Thyroid gland (tissue), 4 donors: ENCODE data around the gene TDRD1. TPM values are rescaled to one million over a fixed set of nuclear protein-coding genes. Genes with fewer than 3 reads are reported as not detected.

Experiments used
- DNase-seq, 2 donors: peaks; one replicate each; pipeline ENCODE4 v3.0.0-alpha.2; 2019
- H3K27ac ChIP-seq, 3 donors: fragments of 200-600 bp; sonication (generic); 1 replicate in 2 of 3; 2 replicates in 1 of 3; pipeline ENCODE4 v1.5.1; 2016 to 2019; ENCODE audit warnings: mild to moderate bottlenecking in 1 of 3, moderate library complexity in 1 of 3
- H3K27me3 ChIP-seq: fragments of 200-600 bp; sonication (generic); one replicate; pipeline ENCODE4 v1.5.1; 2019
- H3K36me3 ChIP-seq, 2 donors: fragments of 200-600 bp; sonication (generic); one replicate each; pipeline ENCODE4 v1.5.1; 2016 to 2019
- H3K4me1 ChIP-seq, 2 donors: fragments of 200-600 bp; sonication (generic); one replicate each; pipeline ENCODE4 v1.5.1; 2017 to 2019
- H3K4me3 ChIP-seq, 3 donors: fragments of 200-600 bp; sonication (generic); replicated peaks in 1 of 3; 1 replicate in 2 of 3; 2 replicates in 1 of 3; pipeline ENCODE4 v1.5.1; 2016; ENCODE audit warnings: mild to moderate bottlenecking in 1 of 3
- H3K9me3 ChIP-seq: fragments of 200-600 bp; sonication (generic); one replicate; pipeline ENCODE4 v1.5.1; 2017
- CTCF ChIP-seq, 6 experiments: fragments of 200-600 bp in 3 of 6; fragments of 450-650 bp in 3 of 6; sonication (generic) in 3 of 6; IDR thresholded peaks; one replicate each; pipeline ENCODE4 v1.5.1; 2016 to 2019; ENCODE audit warnings: antibody characterized with exemption in 6 of 6, mild to moderate bottlenecking in 2 of 6, inconsistent platforms in 1 of 6, moderate library complexity in 1 of 6
- POLR2A ChIP-seq, 2 donors: fragments of 450-650 bp; IDR thresholded peaks; one replicate each; pipeline ENCODE4 v1.6.1; 2017; ENCODE audit warnings: antibody characterized with exemption in 2 of 2, mild to moderate bottlenecking in 2 of 2, moderate library complexity in 1 of 2
- WGBS, 2 donors: methylation state at CpG; one replicate each; pipeline ENCODE4 v1.1.5; 2017; 5-methylcytosine and 5-hydroxymethylcytosine counted together
- intact Hi-C: fragments of 100-400 bp; cut with DNase I; formaldehyde crosslinking; loops from one replicate; pipeline ENCODE4 v1.15.1; 2023
- total RNA-seq, 4 donors: library from RNA; depleted of rRNA; stranded (reverse); fragments of >200 nt; gene quantifications; one replicate each; pipeline ENCODE4 v1.2.3, GENCODE V29; 2016

Gene TDRD1
- total RNA-seq, 4 donors from 2014 or later: 0.22 to 0.67 TPM; not detected in 2

GRCh38 chr10:114259824-114260223 lies 80.7 kb downstream of the TDRD1 start:
- intact Hi-C loops: no loop called here
- Histone ChIP-seq H3K4me3 (no peak overlapping the region), H3K4me1 (peaks cover 10 to 13% of the 10 kb centered on the region in 2 donors), H3K27me3 (no peaks in the 10 kb centered on the region), H3K36me3 (no peaks in the 10 kb centered on the region), H3K9me3 (no peaks in the 10 kb centered on the region), H3K27ac (no peak overlapping the region)
- no peak for TF ChIP-seq CTCF (IDR thresholded peaks at IDR 0.05)
- no peak for TF ChIP-seq POLR2A (IDR thresholded peaks at IDR 0.05)
- DNase-seq: no peak
- 86% methylated on average over 10 of the region's 10 CpGs for WGBS, 2 donors

GRCh38 chr10:114260366-114260765 lies 81.2 kb downstream of the TDRD1 start:
- TF ChIP-seq CTCF (IDR thresholded peaks at IDR 0.05) (no peak), POLR2A (IDR thresholded peaks at IDR 0.05) (no peak)
- Histone ChIP-seq H3K27me3 (no peaks in the 10 kb centered on the region), H3K4me1 (peaks cover 10 to 15% of the 10 kb centered on the region in 2 donors), H3K27ac (no peak overlapping the region), H3K9me3 (no peaks in the 10 kb centered on the region), H3K4me3 (no peak overlapping the region), H3K36me3 (no peaks in the 10 kb centered on the region)
- intact Hi-C loops: no loop called here
- no peak for DNase-seq
- 89 to 100% methylated on average over 1 to 5 of the region's 5 CpGs for WGBS, 2 donors

- no peak for DNase-seq
- no peak for TF ChIP-seq CTCF (IDR thresholded peaks at IDR 0.05)
- Histone ChIP-seq H3K27me3 (no peaks in the 10 kb centered on the region), H3K36me3 (no peaks in the 10 kb centered on the region), H3K4me1 (peaks cover 10 to 18% of the 10 kb centered on the region in 2 donors), H3K9me3 (no peaks in the 10 kb centered on the region), H3K4me3 (no peak overlapping the region), H3K27ac (peak overlapping the region in 1 of 3 donors; percentile 30)
- intact Hi-C loops: no loop called here
- 57 to 59% methylated on average over 2 of the region's 2 CpGs for WGBS, 2 donors
These were observed 81.9 kb downstream of the TDRD1 start for GRCh38 chr10:114261076-114261475.

- no peak for DNase-seq
- H3K27ac ChIP-seq: no peak overlapping the region
- no peaks in the 10 kb centered on the region for H3K36me3 ChIP-seq
- 84 to 91% methylated on average over 4 of the region's 4 CpGs for WGBS, 2 donors
- H3K9me3 ChIP-seq: no peaks in the 10 kb centered on the region
- no peak overlapping the region for H3K4me3 ChIP-seq
- no peak for TF ChIP-seq CTCF (IDR thresholded peaks at IDR 0.05)
- no peak for TF ChIP-seq POLR2A (IDR thresholded peaks at IDR 0.05)
- no peaks in the 10 kb centered on the region for H3K27me3 ChIP-seq
- intact Hi-C loops: no loop called here
- H3K4me1 ChIP-seq: peaks cover 18 to 23% of the 10 kb centered on the region in 2 donors
These were observed 83.3 kb downstream of the TDRD1 start for GRCh38 chr10:114262496-114262895.

- DNase-seq: no peak
These were observed 86.4 kb downstream of the TDRD1 start for GRCh38 chr10:114265392-114266053.

More at GRCh38 chr10:114265392-114266053, 86.4 kb downstream of the TDRD1 start:
- peaks cover 17 to 19% of the 10 kb centered on the region in 2 donors for H3K4me1 ChIP-seq
- H3K9me3 ChIP-seq: no peaks in the 10 kb centered on the region
- no peak overlapping the region for H3K4me3 ChIP-seq
- no peak overlapping the region for H3K27ac ChIP-seq
- intact Hi-C loops: no loop called here
- TF ChIP-seq POLR2A (IDR thresholded peaks at IDR 0.05) (no peak), CTCF (IDR thresholded peaks at IDR 0.05) (no peak)
- no peaks in the 10 kb centered on the region for H3K36me3 ChIP-seq
- 78 to 85% methylated on average over 6 of the region's 6 CpGs for WGBS, 2 donors
- H3K27me3 ChIP-seq: no peaks in the 10 kb centered on the region
